Stimulated activated naive CD4-positive, alpha-beta T cell (primary cell): ENCODE measurements around the gene NEK6.
A peak's percentile ranks its signal among the peaks of the same experiment; 100 is the strongest.

Source experiments
- DNase-seq, 6 experiments: peaks; one replicate each; lab custom pipeline; 2025; lab: John Stamatoyannopoulos, UW

The NEK6 gene

DNA sequence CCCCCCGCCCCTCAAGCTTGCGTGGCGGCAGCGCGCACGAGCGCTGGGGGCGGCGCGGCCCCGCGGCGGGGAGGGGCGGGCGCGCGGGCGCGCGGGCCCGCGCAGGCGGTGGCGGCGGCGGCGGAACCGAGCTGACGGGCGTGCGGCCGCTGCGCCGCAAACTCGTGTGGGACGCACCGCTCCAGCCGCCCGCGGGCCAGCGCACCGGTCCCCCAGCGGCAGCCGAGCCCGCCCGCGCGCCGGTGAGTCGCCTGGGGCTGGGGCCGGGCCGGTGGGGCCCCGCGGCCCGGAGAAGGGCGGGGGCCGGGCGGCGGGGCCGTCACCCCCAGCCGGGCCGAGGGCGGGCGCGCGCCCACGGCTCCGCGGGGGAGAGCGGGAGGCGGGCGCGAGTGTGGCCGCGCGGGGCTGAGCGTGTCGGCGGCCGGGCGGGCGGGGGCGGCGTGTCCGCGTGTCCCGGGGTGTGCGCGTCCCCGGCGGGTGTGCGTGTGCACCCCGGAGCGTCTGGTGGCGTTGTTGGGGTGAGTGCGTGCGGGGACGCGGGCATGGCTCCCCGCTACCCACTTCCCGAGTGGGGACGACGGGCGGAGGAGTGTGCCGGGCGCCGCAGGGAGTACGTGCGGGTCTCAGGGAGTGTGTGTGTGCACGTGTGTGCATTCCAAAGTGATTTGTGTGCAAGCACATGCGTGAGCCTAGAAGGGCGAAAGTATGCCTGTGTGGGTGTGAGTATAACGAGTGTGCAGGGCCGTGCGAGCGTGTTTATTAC, at the start of gene NEK6:
NEK6 (plus strand) TSS at position 106 of the 763 bp plus-strand sequence. CDS start 44,016 bp downstream, outside the sequence.
- DNase-seq: peak in 2 of 6 experiments; percentile 10 to 24

DNA sequence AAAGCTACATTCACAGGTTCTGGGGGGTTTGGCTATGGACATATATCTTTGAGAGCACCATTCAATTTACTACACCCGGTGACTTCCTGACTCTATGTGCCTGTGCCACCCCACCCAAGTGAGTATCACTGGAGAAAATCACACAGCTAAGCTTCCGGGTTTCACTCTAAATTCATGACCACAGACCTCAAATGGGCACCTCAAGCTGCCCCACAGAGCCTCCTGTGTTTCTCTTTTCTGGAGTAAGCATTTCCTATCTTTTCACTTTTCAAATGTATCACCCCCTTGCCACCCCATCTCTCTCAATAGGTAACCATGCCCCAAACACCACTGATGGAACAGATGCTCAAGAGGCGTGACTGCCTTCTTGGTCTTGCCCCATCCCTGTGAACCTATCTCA, 49.2 kb upstream of the NEK6 start:
- DNase-seq: no peak

DNA sequence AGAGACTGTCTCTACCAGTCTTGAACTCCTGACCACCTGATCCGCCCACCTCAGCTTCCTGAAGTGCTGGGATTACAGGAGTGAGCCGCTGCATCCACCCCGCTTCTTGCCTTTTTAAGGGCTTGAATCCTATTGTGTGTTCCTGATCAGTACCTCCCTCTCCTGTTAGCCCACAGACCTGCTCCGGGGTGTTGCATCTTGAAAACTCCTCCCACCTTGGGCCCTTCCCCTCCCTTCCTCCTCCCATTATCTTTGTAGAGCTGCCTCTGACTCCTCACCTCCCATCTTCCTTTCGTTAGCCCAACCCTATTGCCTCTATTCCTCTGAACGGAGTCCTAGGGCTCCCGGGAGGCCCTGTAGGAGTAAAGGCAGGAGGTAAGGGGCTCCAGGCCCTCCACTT, 48.5 kb upstream of the NEK6 start:
- DNase-seq: no peak

DNA sequence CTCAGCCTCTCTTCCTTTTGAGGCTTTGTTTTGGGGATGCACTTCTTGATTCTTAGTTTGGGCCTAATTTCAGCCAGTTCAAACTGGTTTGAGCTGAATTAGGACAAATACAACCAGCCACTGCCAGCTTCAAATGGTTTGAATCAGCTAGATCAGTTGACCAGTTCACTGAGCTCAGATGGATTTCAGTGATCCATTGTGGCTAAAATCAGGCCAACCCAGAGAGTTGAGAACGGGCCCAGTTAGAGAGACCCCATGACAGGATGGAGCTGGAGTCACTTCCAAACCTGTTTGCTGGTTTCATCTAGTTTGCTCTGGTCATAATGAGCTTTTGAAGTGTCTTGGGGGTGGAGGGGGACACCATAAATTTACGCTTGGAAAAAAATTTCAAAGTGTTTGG, 48.0 kb upstream of the NEK6 start:
- DNase-seq: no peak

DNA sequence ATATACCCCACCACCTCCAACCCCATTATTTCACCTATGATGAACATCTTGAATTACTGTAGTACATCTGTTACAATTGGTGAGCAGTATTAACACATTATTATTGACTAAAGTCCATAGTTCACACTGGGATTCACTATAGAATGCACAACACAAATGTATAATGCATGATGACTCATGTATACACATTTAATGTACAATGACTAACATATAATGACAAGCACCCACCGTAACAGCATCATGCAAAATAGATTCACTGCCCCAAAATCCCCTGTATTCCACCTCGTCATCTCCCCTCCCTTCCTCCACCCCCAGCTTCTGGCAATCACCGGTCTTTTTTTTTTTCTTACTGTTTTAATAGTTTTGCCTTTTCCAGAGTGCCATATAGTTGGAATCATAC, 47.1 kb upstream of the NEK6 start:
- DNase-seq: no peak

DNA sequence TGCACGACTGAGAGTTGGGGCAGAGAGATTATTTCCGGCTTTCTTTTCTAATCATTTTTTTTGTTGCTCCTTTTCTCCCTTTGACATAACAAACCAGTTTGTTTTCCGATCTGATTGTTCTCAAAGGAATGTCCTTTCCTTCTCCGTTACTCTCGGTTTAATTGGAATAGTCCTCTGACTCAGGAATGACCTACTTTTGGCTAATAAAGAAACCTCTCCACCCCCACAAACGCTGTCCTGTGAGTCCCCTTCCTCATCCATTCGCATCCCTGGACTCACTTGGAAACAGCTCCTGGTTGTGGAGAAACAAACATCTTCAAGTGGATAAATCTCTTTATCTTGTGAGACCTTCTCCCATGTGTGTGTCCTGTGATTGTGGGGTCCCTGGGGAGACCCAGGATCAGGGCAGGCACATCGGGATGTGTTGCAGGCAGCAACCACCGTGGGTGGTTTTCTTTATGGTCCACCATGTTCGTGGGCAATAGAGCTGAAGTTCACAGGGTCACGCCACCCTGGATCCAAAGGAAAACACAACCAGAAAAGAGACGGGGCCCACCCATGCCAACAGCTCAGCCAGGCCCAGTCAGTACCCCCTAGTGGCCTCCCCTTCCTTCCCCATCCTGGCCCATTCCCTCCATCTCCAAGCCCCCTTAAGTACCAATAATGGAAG, 45.2 kb upstream of the NEK6 start:
- DNase-seq: no peak

DNA sequence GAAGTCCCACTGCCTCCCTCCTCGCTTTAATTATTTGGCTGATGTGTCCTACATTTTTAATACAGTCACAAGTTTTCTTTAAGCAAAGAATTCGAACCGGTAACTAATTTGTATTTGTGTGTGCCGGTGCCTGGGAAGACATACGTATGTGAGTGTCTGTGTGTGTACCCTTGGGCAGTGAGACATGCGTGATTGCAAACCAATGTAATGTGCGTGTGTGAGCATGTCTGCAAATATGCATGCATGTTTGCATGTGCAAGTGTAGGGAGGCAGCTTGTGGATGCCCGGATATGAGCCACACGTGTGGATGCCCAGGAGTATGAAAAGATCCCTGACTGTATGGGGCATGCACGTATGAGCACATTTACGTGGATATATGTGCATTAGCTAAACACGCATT, 44.4 kb upstream of the NEK6 start:
- DNase-seq: no peak

DNA sequence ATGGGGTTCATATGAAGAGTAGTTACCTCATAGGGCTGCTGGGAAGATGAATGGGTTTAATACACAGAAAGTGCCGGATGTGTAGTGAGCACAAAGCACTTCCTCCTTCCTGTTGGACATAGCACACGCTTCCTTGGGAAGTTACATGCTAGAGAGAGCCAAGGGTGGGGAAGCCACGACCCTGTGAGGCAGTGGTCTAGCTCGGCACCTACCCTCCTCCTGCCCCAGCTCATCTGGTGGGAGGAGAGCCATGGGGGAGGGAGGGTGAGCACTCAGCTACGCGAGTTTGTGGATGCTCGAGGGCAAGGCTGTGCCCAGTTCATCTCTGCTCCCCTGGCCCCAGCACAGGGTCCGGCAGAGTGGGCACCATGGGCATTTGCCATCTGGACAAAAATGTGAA, 43.6 kb upstream of the NEK6 start:
- DNase-seq: no peak

DNA sequence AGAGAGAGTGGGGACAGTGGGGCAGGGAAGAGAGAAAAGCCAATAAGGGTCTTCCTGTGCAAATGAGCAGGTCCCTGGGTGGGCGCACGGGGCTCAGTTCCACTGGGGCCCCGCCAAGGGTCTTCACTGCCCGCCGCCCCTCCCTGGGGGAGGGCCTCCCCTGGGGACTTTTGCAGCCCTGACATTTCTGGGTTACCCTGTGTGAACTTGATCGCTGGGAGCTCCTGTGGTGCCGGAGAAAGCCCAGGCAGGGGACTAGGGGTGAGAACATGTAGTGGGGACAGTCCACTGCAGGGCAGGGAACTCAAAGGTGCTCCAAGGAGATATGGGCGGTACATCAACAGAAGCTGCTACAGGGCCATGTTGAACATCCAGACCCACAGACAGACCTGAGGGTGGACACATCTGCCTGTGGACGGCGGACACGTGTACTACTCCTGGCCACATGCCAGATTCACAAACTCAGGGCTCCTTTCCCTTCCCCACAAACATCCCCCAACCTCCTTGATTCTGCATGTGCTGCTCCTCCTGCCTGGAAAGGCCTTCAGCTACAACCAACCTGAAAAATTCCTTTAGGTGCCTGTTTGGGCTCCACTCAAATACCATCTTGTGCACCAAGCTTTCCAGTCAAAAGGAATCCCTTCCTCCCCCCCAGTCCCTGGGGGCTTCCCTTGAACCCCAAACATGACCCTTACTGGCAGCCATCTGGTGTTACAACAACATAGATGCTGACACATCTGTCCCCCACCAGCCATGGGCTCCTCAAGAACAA, 43.0 kb upstream of the NEK6 start:
- DNase-seq: no peak

DNA sequence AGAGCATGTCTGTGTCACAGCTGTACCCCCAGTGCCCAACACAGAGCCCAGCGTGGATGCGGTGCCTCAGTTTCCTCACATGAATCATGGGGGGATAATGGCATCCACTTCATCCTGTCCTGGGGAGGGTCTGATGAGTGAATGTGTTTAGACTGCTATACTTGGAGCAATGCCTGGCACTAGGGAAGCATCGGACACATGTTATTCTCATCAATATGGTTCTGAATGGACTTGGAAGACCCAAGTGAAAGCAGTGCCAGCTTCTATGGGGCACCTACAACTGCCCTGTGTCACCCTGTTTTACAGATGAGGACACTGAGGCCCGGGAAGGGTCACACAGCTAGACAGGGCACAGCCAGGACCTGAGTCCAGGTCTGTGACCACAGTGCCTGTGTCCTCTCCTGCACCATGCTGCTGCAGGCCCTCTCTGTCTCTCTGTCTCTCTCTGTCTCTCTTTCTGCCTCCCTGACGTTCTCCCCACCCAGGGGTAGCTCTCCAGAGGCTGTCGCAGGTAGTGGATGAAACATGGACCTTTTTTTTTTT, 42.3 kb upstream of the NEK6 start:
- no peak for DNase-seq

DNA sequence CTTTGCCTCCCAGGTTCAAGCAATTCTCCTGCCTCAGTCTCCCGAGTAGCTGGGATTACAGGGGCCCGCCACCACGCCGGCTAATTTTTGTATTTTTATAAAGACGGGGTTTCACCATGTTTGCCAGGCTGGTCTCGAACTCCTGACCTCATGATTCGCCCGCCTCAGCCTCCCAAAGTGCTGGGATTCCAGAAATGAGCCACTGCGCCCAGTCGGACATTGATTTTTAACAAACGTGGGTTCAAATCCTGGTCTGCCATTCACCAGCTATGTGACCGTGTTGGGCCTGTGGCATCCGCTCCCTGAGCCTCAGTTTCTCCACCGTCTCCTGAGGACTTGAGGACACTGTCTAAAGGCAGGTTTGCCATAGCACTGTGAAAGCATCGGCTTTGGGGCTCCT, 41.8 kb upstream of the NEK6 start:
- no peak for DNase-seq

DNA sequence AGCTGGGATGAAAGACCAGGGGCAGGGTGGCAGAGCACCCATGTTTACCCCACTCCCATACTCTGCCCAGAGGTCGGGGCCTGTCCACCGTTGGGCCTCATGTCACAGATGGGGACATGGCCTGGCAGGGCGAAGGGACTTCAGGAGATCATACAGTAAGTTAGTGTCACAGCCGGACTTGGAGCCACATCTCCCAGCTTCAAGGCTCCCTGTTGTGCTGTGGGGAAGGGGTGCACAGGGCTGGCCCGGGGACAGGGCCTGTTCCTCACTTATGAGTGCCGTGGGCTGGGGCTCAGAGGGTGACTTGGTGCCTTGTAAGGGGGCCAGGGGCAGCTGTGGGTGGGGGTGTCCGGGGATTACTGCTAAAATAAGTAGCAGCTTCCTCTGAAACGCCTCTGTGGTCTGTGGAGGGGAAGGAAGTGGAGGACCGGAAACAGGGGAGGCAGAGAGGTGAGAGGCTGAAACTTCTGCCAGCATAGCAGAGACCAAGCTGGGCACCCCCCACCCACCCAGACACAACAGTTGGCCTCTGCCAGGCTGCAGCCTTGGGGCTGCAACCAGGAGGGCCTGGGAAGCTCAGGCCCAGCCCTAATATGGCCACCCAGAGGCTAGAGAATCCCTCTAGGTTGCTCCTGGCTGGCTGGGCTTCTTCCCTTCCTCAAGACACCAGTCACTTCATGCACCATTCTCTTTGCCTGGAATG, 41.1 kb upstream of the NEK6 start:
- peak in 1 of 6 experiments; percentile 3 for DNase-seq

DNA sequence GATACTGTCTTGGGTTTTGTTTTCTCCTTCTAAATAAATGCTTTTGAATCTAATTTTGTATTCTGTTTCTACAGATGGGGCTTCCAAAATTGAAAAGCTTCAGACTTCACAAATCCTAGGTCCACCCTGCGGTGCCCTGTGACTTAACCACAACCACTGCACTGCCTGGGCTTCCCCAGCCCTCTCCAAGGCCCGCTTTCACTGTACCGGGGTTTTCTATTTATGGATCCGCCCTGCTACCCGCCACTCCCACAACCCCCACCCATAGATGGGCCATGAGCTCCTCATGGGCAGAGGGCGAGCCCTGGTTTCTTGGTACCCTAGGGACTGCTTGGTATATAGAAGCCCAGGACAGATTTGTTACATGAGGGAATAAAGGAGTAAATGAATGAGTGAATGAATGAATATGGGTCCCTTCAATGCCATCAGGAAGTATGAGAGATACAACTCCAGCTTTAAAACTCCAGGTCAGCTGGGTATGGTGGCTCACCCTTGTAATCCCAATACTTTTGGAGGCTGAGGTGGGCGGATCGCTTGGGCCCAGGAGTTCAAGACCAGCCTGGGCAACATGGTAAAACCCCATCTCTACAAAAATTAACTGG, 39.8 kb upstream of the NEK6 start:
- DNase-seq: no peak

DNA sequence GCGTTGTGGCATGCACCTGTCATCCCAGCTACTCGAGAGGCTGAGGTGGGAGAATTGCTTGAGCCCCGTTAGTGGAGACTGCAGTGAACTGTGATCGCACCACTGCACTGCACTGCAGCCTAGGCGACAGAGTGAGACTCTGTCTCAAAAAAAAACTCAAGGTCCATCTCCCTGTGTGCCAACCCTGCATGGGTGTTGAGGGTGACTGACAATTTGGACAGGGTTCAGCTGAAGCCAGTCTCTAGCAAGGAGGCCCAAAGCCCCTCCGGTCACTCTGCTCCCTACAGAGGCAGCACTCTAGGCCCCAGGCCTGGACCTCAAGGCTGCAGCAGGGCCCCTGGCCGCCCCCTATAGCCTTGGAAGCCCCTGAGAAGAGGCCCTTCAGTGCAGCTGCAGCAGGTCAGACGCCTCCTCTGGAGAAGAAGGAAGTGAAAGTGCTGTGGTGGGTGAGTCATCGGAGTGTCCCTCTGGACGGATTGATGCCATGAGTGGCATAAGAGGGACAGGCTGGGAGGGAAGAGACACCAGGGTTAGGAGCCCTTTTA, 39.2 kb upstream of the NEK6 start:
- no peak for DNase-seq

DNA sequence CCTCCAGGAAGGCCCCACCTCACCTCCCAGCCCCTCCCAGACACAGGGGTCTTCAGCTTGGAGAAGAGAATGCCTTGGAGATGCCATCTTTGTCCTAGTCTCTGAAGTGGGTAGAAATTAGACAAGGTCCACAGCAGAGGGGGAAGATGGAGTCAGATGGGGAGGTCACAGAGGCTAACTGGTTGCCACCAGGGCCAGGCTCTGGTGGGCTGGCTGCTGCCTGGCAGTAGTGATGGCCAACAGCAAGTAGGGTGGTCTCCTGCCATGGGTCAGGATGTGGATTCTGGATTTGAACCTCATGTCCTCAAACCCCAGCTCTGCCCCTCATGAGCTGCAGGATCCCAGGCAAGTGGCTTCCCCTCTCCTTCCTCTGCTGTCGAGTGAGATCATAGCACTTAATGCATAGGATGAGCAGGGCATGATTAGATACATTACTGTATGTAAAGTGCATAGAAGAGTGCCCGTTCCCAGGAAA, 38.7 kb upstream of the NEK6 start:
- DNase-seq: no peak

DNA sequence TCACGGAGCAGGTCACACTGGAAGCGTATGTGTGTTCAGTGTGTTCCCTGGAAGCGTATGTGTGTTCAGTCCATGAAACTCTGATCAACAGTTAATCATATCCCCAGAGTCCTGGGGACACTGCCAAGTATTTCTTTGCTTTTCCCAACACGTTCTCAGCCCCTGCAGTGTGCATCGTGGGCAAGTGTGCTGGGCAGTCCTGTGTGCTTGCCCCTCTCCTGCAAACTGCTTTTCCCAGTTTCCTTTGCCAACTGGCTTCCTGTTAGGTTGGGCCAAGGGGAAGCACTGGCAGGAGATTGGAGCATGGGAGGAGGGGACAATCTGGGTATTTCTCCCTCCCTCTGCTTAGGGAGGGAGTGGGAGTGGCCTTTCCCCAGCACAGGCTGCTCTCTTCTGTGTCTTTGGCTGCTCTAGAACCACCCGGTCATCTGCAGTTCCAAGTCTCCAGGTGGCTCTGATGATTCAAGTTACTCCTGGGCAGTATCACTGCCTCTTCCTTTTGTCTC, 36.8 kb upstream of the NEK6 start:
- DNase-seq: no peak

DNA sequence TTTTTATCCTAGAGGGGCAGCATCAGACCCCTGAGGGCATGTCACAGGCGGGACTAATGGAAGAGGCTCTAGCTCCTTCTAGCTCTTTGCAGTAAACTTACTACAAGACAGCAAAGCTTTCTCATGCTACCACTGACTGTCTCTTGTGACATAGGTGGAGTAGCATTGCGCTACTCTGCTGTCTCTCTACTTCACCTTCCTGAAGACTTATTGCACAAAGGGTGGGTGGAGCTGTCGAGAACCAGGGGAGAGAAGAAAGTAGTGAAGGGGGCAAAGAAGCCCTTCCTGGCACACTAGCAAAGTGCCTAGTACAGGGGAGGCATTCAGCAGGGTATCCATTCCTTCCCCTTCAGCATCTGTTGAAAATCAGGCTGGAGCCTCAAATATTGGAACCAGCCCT, 36.1 kb upstream of the NEK6 start:
- no peak for DNase-seq

DNA sequence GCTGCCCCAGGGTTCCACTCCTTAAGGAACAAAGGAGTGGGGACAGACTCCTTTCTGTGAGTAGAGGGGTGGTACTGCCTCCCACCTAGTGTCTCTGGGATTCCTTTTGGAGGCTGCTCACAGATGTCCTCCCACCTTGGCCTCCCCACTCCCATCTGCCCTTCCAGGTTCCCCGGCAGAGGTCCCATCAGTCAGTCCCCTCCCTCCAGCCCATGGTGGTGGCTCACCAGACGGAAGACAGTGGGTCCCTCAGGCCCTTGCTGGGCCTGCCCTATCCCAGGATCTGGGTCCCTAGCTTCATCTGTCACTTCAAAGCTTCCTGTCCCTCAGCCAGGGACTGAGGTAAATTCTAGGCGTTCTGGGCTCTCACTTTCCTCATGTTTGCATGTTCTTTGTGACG, 35.6 kb upstream of the NEK6 start:
- DNase-seq: no peak

DNA sequence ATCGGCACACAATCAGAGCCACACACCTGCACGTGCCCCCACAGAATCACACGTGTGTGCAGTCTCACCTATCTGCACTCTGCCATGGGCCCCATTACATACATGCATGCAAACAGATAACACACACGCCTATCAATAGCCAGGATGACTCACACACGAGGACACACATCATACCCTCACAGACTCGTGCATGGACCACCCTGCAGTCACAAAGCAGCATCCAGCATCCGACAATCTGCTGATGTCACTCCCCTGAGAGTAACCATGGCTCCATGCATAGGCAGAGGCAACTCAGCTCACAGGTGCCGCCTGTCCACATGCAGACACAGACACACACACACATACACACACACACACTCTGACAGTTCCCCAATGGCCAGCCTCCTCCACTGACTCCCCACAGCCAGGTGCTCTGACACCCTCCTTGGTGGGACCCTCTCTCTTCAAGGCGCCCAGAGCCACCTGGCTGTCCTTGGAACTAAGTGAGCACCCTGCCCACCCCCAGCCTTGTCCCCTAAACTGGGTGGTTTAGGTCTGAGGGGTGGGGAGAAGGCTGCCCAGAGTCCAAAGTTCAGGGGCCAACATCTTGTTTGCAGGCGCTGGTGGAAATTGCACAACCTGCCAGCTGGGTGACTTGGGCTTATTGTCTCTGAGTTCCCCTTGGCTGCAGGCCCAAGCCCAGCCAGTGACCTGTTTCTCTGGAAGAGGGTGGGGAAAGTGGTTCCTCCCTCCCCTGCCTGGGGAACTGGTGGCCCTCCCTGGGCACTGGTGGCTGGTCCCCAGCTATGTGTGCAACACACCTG, 34.6 kb upstream of the NEK6 start:
- no peak for DNase-seq

DNA sequence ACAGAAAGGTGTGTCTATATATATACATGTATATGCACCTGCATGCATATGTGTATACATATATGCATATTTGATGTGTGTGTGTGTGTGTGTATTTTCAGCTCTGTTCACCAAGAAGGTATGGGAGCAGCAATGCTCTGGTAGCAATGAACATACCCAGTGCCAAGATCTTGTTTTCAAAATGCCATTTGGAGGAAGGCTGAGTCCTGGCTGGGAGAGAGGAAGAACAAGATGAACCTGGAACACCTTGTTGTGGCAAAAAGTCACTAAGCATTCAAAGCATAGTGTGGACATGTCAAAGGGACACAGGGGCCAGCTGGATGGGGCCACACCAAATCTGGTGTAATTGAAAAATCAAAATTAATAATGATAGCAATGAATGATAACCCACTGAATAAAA, 31.8 kb upstream of the NEK6 start:
- no peak for DNase-seq
